GM21786 (cell line): ENCODE results near the gene SIPA1L3.
A peak's percentile ranks its signal among the peaks of the same experiment; 100 is the strongest.
"Not testable (repeated sequence)": the region's sequence is repeated elsewhere in the genome, so short reads cannot be mapped to it uniquely, and the experiment has no call there.

Source experiments
- ATAC-seq: cut with Tn5 transposase; IDR thresholded peaks from one replicate; pipeline ENCODE4 v1.9.1; 2021; ENCODE audit not compliant: unreplicated experiment

The SIPA1L3 gene

GRCh38 chr19:38017401-38018151, 110.6 kb downstream of the SIPA1L3 start:
- no peak for ATAC-seq

DNA sequence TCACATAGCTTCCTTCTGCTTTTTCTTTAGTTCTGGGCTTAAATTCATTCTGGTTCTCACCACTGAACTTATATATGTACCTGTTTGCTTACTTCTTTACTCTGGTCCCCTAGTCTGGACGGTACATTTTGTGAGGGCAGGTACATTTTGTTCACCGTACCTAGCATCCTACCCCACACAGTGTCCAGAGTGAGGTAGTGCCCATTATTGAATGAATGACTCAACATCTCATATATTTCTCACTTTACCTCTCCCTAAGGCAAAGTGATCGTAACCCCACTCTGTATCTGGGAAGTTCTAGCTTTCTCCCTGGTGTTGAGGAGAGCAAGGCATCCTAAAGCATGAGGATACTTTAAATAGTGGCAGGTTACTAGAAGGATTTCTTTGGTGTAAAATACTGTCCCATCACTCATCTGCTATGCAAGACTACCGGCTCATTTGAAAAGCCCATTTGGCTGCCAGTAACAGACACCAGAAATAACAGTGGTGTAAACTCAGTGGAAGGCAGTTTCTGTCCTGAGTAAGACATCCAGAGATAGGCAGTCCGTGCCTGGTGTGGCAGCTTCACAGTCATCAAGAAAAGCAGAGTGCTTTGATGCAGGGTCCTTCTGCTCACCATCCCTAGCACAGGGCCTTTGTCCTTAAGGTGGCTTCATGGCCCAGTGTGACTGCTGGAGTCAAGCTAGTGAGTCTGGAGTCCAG, 111.8 kb downstream of the SIPA1L3 start:
- no peak for ATAC-seq

GRCh38 chr19:38019396-38019724, 112.4 kb downstream of the SIPA1L3 start:
- no peak for ATAC-seq

GRCh38 chr19:38020311-38020710, 113.3 kb downstream of the SIPA1L3 start:
- ATAC-seq, result no peak

- ATAC-seq, result no peak
Measured at GRCh38 chr19:38021352-38021751, 114.3 kb downstream of the SIPA1L3 start.

- no peak for ATAC-seq
Measured at GRCh38 chr19:38022791-38023670, 116.0 kb downstream of the SIPA1L3 start.

DNA sequence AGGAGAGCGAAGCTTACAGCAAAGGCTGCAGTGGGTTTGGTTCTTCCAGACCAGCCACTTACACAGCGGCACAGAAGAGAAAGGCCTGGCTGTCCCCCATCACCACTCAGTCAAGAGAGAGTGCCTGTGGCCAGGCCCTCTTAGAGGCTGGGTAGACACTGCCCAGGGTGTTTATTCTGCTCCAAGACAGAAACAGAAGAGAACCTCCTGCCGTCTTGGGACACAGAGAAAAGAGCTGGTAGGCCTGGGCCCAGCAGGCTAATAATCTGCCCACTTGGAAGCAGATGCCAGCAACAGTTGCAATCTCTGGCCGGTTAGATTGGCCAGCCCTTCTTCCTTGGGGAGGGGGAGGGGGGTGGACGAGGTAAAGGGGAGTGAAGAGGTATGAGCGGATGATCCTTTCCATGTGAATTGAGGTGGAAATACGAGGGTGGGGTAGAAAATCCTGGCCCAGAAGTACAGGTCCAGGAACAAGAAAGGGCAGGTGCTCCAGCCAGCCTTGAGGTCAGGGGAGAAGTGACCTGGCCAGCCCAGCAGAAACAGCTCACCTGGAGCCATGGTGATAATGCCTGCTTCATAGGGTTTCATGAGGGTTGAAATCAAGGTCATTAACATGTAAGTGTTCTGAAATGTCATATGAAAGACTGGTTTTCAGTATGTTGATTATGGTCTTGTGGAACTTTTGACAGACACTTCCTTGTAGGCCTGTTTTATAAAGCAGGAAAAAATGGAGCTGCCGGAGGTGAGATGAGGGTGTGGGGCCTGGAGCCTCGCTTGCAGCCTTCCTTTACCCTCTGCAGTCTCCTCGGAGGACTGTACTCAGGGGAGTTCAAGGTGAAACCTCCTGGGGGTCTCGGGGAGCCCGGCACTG, 116.9 kb downstream of the SIPA1L3 start:
- no peak for ATAC-seq

DNA sequence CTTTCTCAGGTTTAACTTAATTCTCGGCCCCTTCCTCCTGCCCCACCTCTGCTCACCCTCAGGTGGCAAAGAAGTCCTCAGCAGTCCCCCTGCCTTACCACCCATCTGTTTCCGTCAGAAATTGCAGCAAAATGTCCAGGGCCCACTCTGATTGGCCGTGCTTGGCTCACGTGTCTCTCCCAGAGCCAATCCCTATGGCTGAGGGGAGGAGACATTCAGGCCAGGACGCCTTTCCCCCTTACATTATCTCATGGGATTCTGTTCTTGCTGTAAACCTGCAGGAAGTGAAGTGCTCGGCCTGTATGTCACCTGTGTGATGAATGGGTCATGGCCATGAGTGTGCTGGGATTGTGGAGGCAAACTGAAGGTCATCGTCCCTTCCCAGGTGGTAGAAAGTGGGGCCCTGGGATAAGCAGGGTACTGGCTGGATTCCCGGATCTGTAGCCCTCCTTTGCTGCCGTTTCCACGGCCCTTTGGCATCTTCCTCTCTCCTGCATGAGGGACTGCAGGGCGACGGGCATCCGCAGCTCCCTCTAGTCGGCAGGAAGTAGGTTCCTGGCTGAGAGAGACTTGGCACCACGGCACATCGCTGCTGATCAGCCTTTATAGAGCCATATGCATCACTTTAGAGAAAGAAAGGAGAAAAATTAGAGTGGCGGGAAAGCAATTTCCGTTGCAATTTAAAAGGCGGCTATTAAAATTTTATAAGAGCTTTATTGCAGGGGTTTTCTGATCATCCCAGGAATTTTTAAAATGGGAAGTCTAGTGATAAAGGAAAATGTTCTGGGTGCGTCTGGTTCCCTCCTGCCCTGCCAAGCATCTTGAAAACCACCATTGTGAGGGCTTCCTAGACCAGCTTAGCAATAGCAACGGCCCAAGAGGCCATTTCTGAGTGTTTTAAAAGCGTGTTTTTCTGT, 118.2 kb downstream of the SIPA1L3 start:
- no peak for ATAC-seq

- ATAC-seq, result no peak
Measured at GRCh38 chr19:38025909-38026307, 118.9 kb downstream of the SIPA1L3 start.

DNA sequence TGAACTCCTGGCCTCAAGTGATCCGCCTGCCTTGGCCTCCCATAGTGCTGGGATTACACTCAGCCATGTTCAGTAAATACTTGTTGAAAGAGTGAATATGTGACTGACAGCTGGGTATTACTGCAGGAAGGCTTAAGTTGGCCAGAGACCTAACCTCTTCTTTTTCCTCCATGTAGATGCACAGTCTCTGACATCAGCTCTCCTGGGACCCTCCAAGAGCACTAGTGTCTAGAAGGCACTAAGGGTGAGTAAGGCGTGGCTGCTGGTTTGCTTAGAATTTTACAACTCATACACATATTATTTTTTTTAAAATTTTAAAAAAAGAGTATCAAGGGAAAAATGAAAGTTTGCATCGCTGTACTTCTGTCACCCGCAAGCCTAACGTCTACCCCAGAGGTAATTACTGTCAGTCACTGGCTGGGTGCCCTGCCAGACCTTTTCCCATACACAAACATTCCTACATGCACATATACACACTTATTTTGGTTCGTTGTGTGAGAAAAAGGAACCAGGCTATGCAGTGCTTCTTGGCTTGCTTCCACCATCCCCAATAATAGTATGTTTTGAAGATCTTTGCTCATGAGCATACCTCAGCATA, 122.0 kb downstream of the SIPA1L3 start:
- ATAC-seq, result no peak

GRCh38 chr19:38030001-38030400, 123.0 kb downstream of the SIPA1L3 start:
- not testable (repeated sequence) for ATAC-seq

DNA sequence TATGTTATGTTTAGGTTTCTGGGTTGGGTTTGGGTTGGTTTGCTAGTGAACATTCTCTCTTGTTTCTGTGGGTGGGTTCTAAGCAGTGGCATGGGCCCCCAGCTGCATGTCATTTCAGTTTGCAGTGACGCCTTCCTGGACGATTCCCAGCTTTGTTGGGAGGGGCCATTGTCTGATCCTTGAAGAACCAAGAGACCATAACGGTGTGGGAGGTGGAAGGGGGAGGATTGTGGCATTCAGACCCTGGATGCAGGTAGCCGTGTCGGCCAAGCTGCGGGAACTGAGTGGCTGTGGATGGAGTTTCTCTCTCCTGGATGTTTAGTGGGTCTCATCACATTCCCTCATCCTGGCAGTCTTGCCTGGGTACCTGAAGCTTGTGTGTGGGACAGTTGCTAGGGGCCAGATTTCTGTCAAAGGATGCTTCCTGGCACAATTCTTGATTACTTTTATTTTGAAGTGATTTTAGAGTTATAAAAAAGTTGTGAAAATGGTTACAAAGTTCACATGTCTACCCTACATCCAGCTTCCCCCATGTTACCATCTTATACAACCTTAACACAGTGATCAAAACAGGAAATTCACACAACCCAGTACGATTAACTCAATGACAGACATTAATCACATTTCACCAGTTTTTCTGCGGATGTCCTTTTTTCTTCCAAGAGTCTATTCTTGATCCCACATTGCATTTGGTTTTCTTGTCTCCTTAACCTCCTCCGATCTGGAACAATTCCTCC, 123.8 kb downstream of the SIPA1L3 start:
- ATAC-seq, result no peak

GRCh38 chr19:38031423-38031770, 124.4 kb downstream of the SIPA1L3 start:
- no peak for ATAC-seq

- no peak for ATAC-seq
Measured at GRCh38 chr19:38032151-38032550, 125.1 kb downstream of the SIPA1L3 start.

GRCh38 chr19:38032951-38033350, 125.9 kb downstream of the SIPA1L3 start:
- ATAC-seq, result no peak

DNA sequence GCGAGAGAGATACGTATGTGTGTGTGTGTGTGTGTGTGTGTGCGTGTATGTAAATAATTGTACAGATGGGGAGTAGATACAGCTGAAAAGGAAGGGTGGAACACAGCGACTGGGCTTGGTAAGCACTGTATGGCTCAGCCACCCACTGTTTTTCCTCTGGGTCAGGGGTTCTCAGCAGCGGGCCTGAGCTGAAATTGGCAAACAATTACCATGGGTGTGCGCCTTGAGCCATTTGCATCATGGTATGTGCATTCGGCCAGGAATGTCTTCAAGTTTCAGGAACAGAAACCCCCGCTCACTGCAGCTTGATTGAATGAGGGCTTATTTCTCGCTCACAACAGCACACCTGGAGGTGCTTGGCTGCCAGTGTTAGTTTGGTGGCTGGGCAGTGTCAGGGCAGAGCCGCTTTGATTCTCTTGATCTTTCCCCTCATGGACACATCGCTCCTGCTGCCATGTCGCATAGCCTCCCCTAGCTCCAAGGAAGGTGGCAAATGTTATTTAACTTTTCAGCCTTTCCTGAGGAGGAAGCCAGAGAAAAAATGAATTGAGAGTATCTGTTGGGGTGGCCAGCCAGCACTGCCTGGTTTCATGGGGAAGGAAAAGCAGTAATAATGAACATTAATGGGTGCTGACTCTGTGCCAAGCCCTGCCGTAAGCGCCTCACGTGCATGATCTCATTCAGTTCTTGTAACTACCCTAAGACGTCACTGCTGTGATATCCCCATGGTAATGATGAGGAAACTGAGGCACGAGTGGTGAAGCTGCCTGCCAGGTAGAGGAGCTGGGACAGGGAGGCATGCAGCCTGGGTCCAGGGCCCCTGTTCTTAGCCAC, 126.9 kb downstream of the SIPA1L3 start:
- ATAC-seq, result peak; percentile 61

DNA sequence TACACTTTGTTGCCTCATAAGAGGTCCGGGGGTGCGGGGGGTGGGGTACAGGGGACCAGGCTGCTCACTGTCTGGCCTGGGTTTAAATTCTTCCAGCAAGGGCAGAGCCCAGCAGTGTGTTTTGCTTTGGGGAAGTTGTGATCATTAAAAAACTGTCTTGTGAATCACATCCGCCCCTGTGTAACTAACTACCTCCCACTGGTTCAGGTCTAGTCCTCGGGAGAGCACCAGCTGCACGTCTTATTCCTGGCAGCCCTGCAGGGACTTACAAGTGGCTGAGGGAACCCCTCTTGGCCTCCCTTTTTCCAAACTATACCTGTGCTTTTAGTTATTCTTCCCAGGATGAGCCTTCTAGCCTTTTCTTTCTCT, 127.5 kb downstream of the SIPA1L3 start:
- ATAC-seq, result no peak
